ENCODE results near the gene PTPRM. TPM values are rescaled to one million over a fixed set of nuclear protein-coding genes. Genes with fewer than 3 reads are reported as not detected.
A peak's percentile ranks its signal among the peaks of the same experiment; 100 is the strongest.

Gene PTPRM
- total RNA-seq, 1 experiment from 2014 or later = 100.0 TPM

DNA sequence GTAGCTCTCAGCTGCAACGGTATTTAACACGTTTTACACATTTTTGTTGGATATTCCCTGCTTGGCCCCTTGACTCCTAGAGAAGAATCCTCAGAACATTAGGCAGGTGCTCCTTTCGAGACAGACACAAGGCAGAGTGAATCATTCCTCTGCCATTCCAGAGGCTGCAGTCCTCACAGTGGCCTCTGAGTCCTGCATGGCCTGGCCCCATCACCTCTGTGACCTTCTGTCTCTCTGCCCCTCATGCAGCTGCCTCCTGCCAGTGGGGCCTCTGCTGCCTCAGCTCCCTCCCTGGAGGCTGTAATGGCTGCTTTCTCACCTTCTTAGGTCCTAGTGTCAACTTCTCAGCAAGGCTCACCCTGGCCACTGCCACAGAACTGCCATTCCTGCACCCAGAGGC is 101.3 kb downstream of the PTPRM start:
- Mint-ChIP-seq H3K9me3 (ENCODE audit: unreplicated experiment) (no peaks in the 10 kb centered on the region), H3K27me3 (ENCODE audit: insufficient read depth, unreplicated experiment) (no peaks in the 10 kb centered on the region), H3K4me1 (ENCODE audit: low read depth, unreplicated experiment) (peaks cover 21% of the 10 kb centered on the region), H3K36me3 (ENCODE audit: insufficient read depth, unreplicated experiment) (peaks cover 6% of the 10 kb centered on the region), H3K4me3 (ENCODE audit: unreplicated experiment) (no peak overlapping the region), H3K27ac (ENCODE audit: unreplicated experiment) (peak overlapping the region; percentile 45)
- CTCF ChIA-PET = no interaction called here
- intact Hi-C loops (cut with micrococcal nuclease; ENCODE audit: unreplicated experiment) = no loop called here
- no peaks in the 10 kb centered on the region for H3K36me3 ChIP-seq (ENCODE audit: control insufficient read depth, insufficient read depth, low read length)
- H3K9me3 ChIP-seq = no peaks in the 10 kb centered on the region
- no peaks in the 10 kb centered on the region for H3K27me3 ChIP-seq (replicated peaks; ENCODE audit: control insufficient read depth, insufficient read depth, low read length)
- no peak overlapping the region for H3K4me3 ChIP-seq (ENCODE audit: low read depth, low read length)
- POLR2A ChIA-PET = no interaction called here
- no TSS peak for BruUV-seq (replicated peaks)
- TF ChIP-seq, protein P1, sequence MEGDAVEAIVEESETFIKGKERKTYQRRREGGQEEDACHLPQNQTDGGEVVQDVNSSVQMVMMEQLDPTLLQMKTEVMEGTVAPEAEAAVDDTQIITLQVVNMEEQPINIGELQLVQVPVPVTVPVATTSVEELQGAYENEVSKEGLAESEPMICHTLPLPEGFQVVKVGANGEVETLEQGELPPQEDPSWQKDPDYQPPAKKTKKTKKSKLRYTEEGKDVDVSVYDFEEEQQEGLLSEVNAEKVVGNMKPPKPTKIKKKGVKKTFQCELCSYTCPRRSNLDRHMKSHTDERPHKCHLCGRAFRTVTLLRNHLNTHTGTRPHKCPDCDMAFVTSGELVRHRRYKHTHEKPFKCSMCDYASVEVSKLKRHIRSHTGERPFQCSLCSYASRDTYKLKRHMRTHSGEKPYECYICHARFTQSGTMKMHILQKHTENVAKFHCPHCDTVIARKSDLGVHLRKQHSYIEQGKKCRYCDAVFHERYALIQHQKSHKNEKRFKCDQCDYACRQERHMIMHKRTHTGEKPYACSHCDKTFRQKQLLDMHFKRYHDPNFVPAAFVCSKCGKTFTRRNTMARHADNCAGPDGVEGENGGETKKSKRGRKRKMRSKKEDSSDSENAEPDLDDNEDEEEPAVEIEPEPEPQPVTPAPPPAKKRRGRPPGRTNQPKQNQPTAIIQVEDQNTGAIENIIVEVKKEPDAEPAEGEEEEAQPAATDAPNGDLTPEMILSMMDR (IDR thresholded peaks at IDR 0.05; ENCODE audit: insufficient read depth in 1 of 2, low read depth in 1 of 2, low read length in 1 of 2, severe bottlenecking in 1 of 2, unreplicated experiment in 1 of 2) = no peak
- no peaks in the 10 kb centered on the region for H3K4me1 ChIP-seq
- DNase-seq = peak in 1 of 2 experiments; percentile 37

DNA sequence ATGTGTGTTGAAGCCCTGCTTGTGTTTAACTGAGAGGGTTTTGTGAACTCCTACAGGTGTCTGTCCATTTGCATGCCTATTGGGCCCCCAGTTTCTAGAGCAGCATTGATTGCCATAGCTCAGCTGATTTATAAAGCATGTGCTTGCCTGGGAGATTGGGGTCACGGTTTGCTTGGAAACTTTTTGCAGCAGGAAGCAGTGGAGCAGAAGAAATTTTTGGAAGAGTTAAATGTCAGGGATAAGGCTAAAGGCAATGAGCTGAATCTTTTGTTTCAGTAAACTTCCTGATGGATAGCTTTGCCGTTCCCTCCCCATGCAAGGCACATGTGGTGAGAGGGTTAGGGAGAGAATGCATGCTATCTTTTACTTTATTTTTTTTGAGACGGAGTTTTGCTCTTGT is 102.2 kb downstream of the PTPRM start:
- peaks cover 30% of the 10 kb centered on the region for H3K4me1 Mint-ChIP-seq (ENCODE audit: low read depth, unreplicated experiment)
- no peak overlapping the region for H3K4me3 Mint-ChIP-seq (ENCODE audit: unreplicated experiment)
- no TSS peak for BruUV-seq (replicated peaks)
- peaks cover 11% of the 10 kb centered on the region for H3K36me3 Mint-ChIP-seq (ENCODE audit: insufficient read depth, unreplicated experiment)
- TF ChIP-seq, protein P1 (IDR thresholded peaks at IDR 0.05; ENCODE audit: insufficient read depth in 1 of 2, low read depth in 1 of 2, low read length in 1 of 2, severe bottlenecking in 1 of 2, unreplicated experiment in 1 of 2) = no peak
- intact Hi-C loops (cut with micrococcal nuclease; ENCODE audit: unreplicated experiment) = no loop called here
- H3K36me3 ChIP-seq (ENCODE audit: control insufficient read depth, insufficient read depth, low read length) = no peaks in the 10 kb centered on the region
- DNase-seq = no peak
- no peaks in the 10 kb centered on the region for H3K27me3 Mint-ChIP-seq (ENCODE audit: insufficient read depth, unreplicated experiment)
- no peak overlapping the region for H3K4me3 ChIP-seq (ENCODE audit: low read depth, low read length)
- no peaks in the 10 kb centered on the region for H3K9me3 ChIP-seq
- CTCF ChIA-PET = interaction anchor here (0.7 kb wide), 1 partner anchor 42 kb away, joined by 3 read pairs; no protein-coding TSS in a partner anchor
- no peaks in the 10 kb centered on the region for H3K9me3 Mint-ChIP-seq (ENCODE audit: unreplicated experiment)
- no peaks in the 10 kb centered on the region for H3K27me3 ChIP-seq (replicated peaks; ENCODE audit: control insufficient read depth, insufficient read depth, low read length)
- H3K27ac Mint-ChIP-seq (ENCODE audit: unreplicated experiment) = no peak overlapping the region
- no peaks in the 10 kb centered on the region for H3K4me1 ChIP-seq
- POLR2A ChIA-PET = no interaction called here

- peaks cover 26% of the 10 kb centered on the region for H3K4me1 Mint-ChIP-seq (ENCODE audit: low read depth, unreplicated experiment)
- intact Hi-C loops (cut with micrococcal nuclease; ENCODE audit: unreplicated experiment) = no loop called here
- no peak overlapping the region for H3K4me3 Mint-ChIP-seq (ENCODE audit: unreplicated experiment)
- no peaks in the 10 kb centered on the region for H3K27me3 ChIP-seq (replicated peaks; ENCODE audit: control insufficient read depth, insufficient read depth, low read length)
- no peaks in the 10 kb centered on the region for H3K36me3 ChIP-seq (ENCODE audit: control insufficient read depth, insufficient read depth, low read length)
- CTCF ChIA-PET = no interaction called here
- no peaks in the 10 kb centered on the region for H3K9me3 ChIP-seq
- TF ChIP-seq, protein P1 (IDR thresholded peaks at IDR 0.05; ENCODE audit: insufficient read depth in 1 of 2, low read depth in 1 of 2, low read length in 1 of 2, severe bottlenecking in 1 of 2, unreplicated experiment in 1 of 2) = no peak
- H3K4me1 ChIP-seq = no peaks in the 10 kb centered on the region
- POLR2A ChIA-PET = no interaction called here
- no peak for DNase-seq
- BruUV-seq (replicated peaks) = no TSS peak
- H3K27me3 Mint-ChIP-seq (ENCODE audit: insufficient read depth, unreplicated experiment) = no peaks in the 10 kb centered on the region
- no peak overlapping the region for H3K4me3 ChIP-seq (ENCODE audit: low read depth, low read length)
- H3K9me3 Mint-ChIP-seq (ENCODE audit: unreplicated experiment) = no peaks in the 10 kb centered on the region
- peaks cover 11% of the 10 kb centered on the region for H3K36me3 Mint-ChIP-seq (ENCODE audit: insufficient read depth, unreplicated experiment)
- H3K27ac Mint-ChIP-seq (ENCODE audit: unreplicated experiment) = no peak overlapping the region
These were observed 104.0 kb downstream of the PTPRM start for GRCh38 chr18:7671105-7671504.

Data from Caco-2 (cell line).